ENCODE measurements around the gene GNAI1. TPM values are rescaled to one million over a fixed set of nuclear protein-coding genes. Genes with fewer than 3 reads are reported as not detected.

Gene GNAI1
- total RNA-seq, 1 donor from 2014 or later, result 36.0 TPM

DNA sequence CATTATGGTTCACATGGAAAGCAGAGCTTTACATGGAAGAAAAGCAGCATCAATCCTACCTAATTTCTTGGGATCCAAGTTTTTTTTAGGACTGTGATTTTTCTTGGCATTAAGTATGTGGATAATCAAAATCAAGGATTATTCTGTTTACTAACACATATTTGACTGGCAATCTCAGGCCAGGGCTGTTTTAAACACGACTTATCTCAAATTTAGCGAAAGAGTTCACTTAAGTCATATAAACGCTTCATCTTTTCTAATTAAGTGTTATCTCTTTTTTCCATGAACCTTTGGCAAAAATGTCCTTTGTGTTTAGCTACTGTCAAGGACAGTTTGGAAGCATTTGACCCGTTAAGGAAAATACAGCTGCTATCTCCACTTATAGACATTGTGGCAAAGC lies 92.0 kb downstream of the GNAI1 start:
- TF ChIP-seq, protein P1, sequence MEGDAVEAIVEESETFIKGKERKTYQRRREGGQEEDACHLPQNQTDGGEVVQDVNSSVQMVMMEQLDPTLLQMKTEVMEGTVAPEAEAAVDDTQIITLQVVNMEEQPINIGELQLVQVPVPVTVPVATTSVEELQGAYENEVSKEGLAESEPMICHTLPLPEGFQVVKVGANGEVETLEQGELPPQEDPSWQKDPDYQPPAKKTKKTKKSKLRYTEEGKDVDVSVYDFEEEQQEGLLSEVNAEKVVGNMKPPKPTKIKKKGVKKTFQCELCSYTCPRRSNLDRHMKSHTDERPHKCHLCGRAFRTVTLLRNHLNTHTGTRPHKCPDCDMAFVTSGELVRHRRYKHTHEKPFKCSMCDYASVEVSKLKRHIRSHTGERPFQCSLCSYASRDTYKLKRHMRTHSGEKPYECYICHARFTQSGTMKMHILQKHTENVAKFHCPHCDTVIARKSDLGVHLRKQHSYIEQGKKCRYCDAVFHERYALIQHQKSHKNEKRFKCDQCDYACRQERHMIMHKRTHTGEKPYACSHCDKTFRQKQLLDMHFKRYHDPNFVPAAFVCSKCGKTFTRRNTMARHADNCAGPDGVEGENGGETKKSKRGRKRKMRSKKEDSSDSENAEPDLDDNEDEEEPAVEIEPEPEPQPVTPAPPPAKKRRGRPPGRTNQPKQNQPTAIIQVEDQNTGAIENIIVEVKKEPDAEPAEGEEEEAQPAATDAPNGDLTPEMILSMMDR (IDR thresholded peaks at IDR 0.05), result no peak
- no peak for DNase-seq

DNA sequence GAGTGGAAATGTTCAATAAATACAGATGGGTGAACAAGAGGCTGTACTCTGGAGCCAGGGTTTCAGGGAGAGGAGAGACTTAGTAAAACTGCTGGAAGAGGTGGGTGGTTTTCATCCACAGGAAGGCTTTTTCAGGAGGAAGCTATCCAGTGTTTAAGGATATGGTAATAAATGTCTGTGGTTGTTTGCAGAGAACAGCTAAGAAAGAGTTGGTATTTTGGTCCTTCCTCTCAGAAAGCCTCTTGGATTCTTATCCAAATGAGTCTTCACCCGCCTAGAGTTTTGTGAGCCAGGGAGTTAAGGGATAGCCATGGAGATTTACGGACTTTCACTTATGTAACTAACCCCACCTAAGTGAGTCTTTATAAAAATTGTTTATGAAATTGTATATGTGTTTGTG lies 95.7 kb downstream of the GNAI1 start:
- no peak for ATAC-seq
- Histone ChIP-seq H3K4me3 (no peak overlapping the region), H3K36me3 (no peaks in the 10 kb centered on the region), H3K27me3 (no peaks in the 10 kb centered on the region), H3K4me1 (no peaks in the 10 kb centered on the region), H3K27ac (no peak overlapping the region), H3K9me3 (no peaks in the 10 kb centered on the region)
- DNase-seq, result no peak
- intact Hi-C loops (cut with DNase I), result no loop called here
- TF ChIP-seq, protein P1 (IDR thresholded peaks at IDR 0.05), result no peak

More for the DNA sequence above, 92.0 kb downstream of the GNAI1 start:
- no peaks in the 10 kb centered on the region for H3K9me3 ChIP-seq
- H3K27ac ChIP-seq, result no peak overlapping the region
- intact Hi-C loops (cut with DNase I), result no loop called here
- no peaks in the 10 kb centered on the region for H3K4me1 ChIP-seq
- no peak overlapping the region for H3K4me3 ChIP-seq
- no peak for ATAC-seq
- no peaks in the 10 kb centered on the region for H3K36me3 ChIP-seq
- H3K27me3 ChIP-seq, result no peaks in the 10 kb centered on the region

DNA sequence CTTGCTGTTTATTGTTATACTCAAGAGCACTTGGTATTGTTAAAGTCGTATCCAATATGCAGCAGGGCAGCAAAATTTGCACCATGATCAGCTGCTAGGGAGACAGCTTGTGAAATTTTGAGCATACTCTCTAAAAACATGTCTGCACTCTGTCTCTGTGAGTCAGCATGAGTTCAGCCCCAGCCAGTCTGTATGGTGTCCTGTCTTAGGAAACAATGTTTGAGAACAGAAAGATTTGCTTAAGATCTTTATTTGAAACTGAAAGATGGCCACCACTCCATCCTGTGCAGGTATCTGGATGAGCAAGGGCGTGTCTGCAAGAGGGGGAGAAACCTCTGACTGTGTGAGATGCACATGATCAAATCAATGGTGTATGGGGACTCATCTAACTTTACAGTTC lies 97.1 kb downstream of the GNAI1 start:
- no peaks in the 10 kb centered on the region for H3K9me3 ChIP-seq
- H3K4me1 ChIP-seq, result no peaks in the 10 kb centered on the region
- no peaks in the 10 kb centered on the region for H3K36me3 ChIP-seq
- no peak overlapping the region for H3K27ac ChIP-seq
- ATAC-seq (no peak), DNase-seq (no peak)
- intact Hi-C loops (cut with DNase I), result no loop called here
- TF ChIP-seq, protein P1 (IDR thresholded peaks at IDR 0.05), result no peak
- no peaks in the 10 kb centered on the region for H3K27me3 ChIP-seq
- no peak overlapping the region for H3K4me3 ChIP-seq

DNA sequence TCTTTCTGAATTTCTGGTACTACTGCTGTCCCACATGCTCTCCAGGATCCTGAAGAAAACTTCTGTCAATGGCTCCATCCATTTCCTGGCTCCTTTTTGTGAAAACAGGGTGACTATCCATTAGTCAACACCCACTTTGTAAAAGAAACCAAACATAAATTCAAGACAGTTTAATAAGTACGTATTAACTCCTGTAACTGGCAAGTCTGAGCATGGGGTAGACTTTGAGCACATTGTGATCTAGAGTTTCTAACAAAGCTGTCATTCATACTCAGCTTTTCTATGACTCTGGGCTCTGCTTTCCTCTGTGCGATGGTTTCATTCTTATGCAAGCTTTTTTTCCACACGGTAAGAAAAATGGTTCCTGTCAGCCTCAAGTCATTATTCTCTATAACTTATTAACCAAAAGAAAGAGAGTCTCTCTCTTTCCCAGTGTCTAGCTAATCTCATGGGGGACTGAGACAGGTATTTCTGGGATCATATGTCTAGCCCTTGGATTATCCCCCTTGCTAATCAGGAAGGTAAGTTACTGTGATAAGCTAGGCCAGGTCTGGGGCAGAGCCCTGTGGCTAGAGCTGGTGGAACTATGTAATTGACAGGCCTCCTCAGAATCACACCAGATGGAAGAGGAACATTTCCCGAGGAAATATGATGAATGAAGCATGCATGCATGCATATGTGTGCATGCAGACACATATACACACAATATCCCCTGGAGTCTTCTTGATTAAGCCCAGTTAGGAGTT lies 98.5 kb downstream of the GNAI1 start:
- DNase-seq, result no peak
- TF ChIP-seq, protein P1 (IDR thresholded peaks at IDR 0.05), result no peak
- no peak for ATAC-seq
- Histone ChIP-seq H3K9me3 (no peaks in the 10 kb centered on the region), H3K4me1 (no peaks in the 10 kb centered on the region), H3K27me3 (no peaks in the 10 kb centered on the region), H3K27ac (no peak overlapping the region), H3K4me3 (no peak overlapping the region), H3K36me3 (no peaks in the 10 kb centered on the region)
- intact Hi-C loops (cut with DNase I), result no loop called here

GRCh38 chr7:80235334-80235733 lies 100.7 kb downstream of the GNAI1 start:
- TF ChIP-seq, protein P1 (IDR thresholded peaks at IDR 0.05), result no peak
- H3K27me3 ChIP-seq, result no peaks in the 10 kb centered on the region
- no peaks in the 10 kb centered on the region for H3K9me3 ChIP-seq
- no peak overlapping the region for H3K27ac ChIP-seq
- intact Hi-C loops (cut with DNase I), result no loop called here
- DNase-seq (no peak), ATAC-seq (no peak)
- no peaks in the 10 kb centered on the region for H3K4me1 ChIP-seq
- no peak overlapping the region for H3K4me3 ChIP-seq
- no peaks in the 10 kb centered on the region for H3K36me3 ChIP-seq
